GM12891 (cell line): Measurements from ENCODE around the gene ARMC9.

Experiments
- PAX5 ChIP-seq: IDR thresholded peaks from 2 replicates; pipeline ENCODE4 v1.6.1; 2011; ENCODE audit warnings: low read length, moderate library complexity, mild to moderate bottlenecking; ENCODE audit not compliant: insufficient read depth, severe bottlenecking
- POLR2A ChIP-seq: IDR thresholded peaks from 2 replicates; pipeline ENCODE4 v1.6.1; 2011; ENCODE audit warnings: low read depth, low read length, control low read depth
- POLR2AphosphoS5 ChIP-seq: IDR thresholded peaks from 2 replicates; pipeline ENCODE4 v1.6.1; 2011; ENCODE audit warnings: low read depth, low read length, control low read depth
- POU2F2 ChIP-seq: IDR thresholded peaks from 2 replicates; pipeline ENCODE4 v1.6.1; 2011; ENCODE audit warnings: low read depth, mild to moderate bottlenecking, control low read depth, low read length, moderate library complexity
- SPI1 ChIP-seq: IDR thresholded peaks from 2 replicates; pipeline ENCODE4 v1.6.1; 2011; ENCODE audit warnings: low read depth, low read length, control low read depth
- TAF1 ChIP-seq: IDR thresholded peaks from 2 replicates; pipeline ENCODE4 v1.6.1; 2011; ENCODE audit warnings: low read depth, low read length, control low read depth

GRCh38 chr2:231339316-231339715 lies 140.9 kb downstream of the ARMC9 start:
- no peak for TF ChIP-seq TAF1
- TF ChIP-seq POLR2A = no peak
- no peak for TF ChIP-seq POLR2AphosphoS5
- no peak for TF ChIP-seq SPI1
- TF ChIP-seq POU2F2 = no peak
- no peak for TF ChIP-seq PAX5
